Pancreas (tissue), 10 donors: Measurements from ENCODE around the gene CD300A. TPM values are rescaled to one million over a fixed set of nuclear protein-coding genes. Genes with fewer than 3 reads are reported as not detected.
"Not testable (repeated sequence)": the region's sequence is repeated elsewhere in the genome, so short reads cannot be mapped to it uniquely, and the experiment has no call there.

Experiments
- ATAC-seq, 4 donors: fragments of 200-7000 bp; cut with Tn5 transposase; one replicate each; pipeline versions ENCODE4 v1.8.0 to v1.9.1; 2020; ENCODE audit warnings: mild to moderate bottlenecking in 4 of 4, moderate library complexity in 4 of 4
- DNase-seq, 6 donors: peaks; one replicate each; pipeline ENCODE4 v3.0.0-alpha.2; 2020
- FAIRE-seq: peaks from 2 replicates; lab custom pipeline; 2012; peaks lifted over from hg19 to GRCh38; lab: Jason Lieb, UNC
- H3K27ac ChIP-seq, 4 donors: fragments of 200-600 bp; sonication (generic); 1 replicate in 3 of 4; 2 replicates in 1 of 4; pipeline versions ENCODE4 v1.5.0 to v1.8.0; 2020
- H3K27me3 ChIP-seq, 4 donors: fragments of 200-600 bp; one replicate each; pipeline ENCODE4 v1.8.0; 2021
- H3K36me3 ChIP-seq, 3 donors: fragments of 200-600 bp; sonication (generic) in 1 of 3; one replicate each; pipeline versions ENCODE4 v1.5.0 to v1.8.0; 2020 to 2021
- H3K4me1 ChIP-seq, 3 donors: fragments of 200-600 bp; one replicate each; pipeline ENCODE4 v1.8.0; 2021
- H3K4me3 ChIP-seq, 4 donors: fragments of 200-600 bp; sonication (generic) in 2 of 4; one replicate each; pipeline versions ENCODE4 v1.5.0 to v1.8.0; 2020 to 2021
- H3K9me3 ChIP-seq, 4 donors: fragments of 200-600 bp; one replicate each; pipeline ENCODE4 v1.8.0; 2021
- CTCF ChIP-seq, 4 donors: fragments of 200-600 bp; sonication (generic) in 3 of 4; IDR thresholded peaks; one replicate each; pipeline versions ENCODE4 v1.5.0 to v1.8.0; 2021; ENCODE audit warnings: antibody characterized with exemption in 4 of 4
- WGBS, 2 donors: extraction: QIAGEN DNeasy Blood & Tissue Kit; methylation state at CpG; one replicate each; pipeline ENCODE4 v1.1.7; 2013; 5-methylcytosine and 5-hydroxymethylcytosine counted together
- intact Hi-C, 3 donors: fragments of 100-400 bp; cut with DNase I; formaldehyde crosslinking; loops; one replicate each; pipeline versions ENCODE4 v1.11.1 to v1.14.2; 2022
- polyA plus RNA-seq, 2 donors: library from polyadenylated mRNA; stranded (reverse); fragments of 200-250 nt; gene quantifications; one replicate each; pipeline ENCODE4 v1.2.3, GENCODE V29; 2013
- total RNA-seq, 6 donors: library from RNA; stranded (reverse); fragmentation: NEBNext Ultra II Directional in 4 of 6; extraction: Animal tissue kit (Norgen Biotek cat#: 25700) in 4 of 6; gene quantifications; one replicate each; pipeline versions ENCODE4 v1.2.1 to v1.2.4, GENCODE V29; 2021 to 2023
- donor health status: healthy with polysubstance abuse.
- donor health status: DM: no; HTN: no; CAD: no; lungs with moderate emphysema.
- donor health status: DM: no; HTN: no; CAD: no.
- donor health status: control.
- donor health status: control.
- donor health status: Bipolar disorder and iron deficiency.
- donor health status: DM: yes; HTN: yes; CAD: no.
- donor health status: DM: no; HTN: no; CAD: no.
- donor health status: DM: no; HTN: no; CAD: no.
- donor health status: DM: yes; HTN: yes; CAD: no.

Gene CD300A
- total and polyA plus RNA-seq, 8 donors, result 0.37 to 5.1 (median 1.2) TPM

GRCh38 chr17:74516561-74517328 lies 50.3 kb downstream of the CD300A start:
- no peak for ATAC-seq
- Histone ChIP-seq H3K27me3 (no peaks in the 10 kb centered on the region), H3K36me3 (no peaks in the 10 kb centered on the region), H3K4me1 (no peaks in the 10 kb centered on the region), H3K27ac (no peak overlapping the region), H3K4me3 (no peak overlapping the region), H3K9me3 (no peaks in the 10 kb centered on the region)
- no peak for FAIRE-seq
- no peak for TF ChIP-seq CTCF (IDR thresholded peaks at IDR 0.05)
- intact Hi-C loops, result no loop called here
- DNase-seq, result no peak
- 68 to 82% methylated on average over 3 of the region's 3 CpGs for WGBS, 2 donors

GRCh38 chr17:74518413-74518981 lies 52.1 kb downstream of the CD300A start:
- intact Hi-C loops, H3K4me1 ChIP-seq, H3K27me3 ChIP-seq, ATAC-seq, H3K27ac ChIP-seq, DNase-seq, H3K36me3 ChIP-seq, H3K4me3 ChIP-seq, H3K9me3 ChIP-seq, FAIRE-seq: not testable (repeated sequence)
- 63 to 70% methylated on average over 6 of the region's 6 CpGs for WGBS, 2 donors

- H3K9me3 ChIP-seq, result no peaks in the 10 kb centered on the region
- DNase-seq (no peak), ATAC-seq (peak in 2 of 4 donors; percentile 67 to 75), FAIRE-seq (no peak)
- no peaks in the 10 kb centered on the region for H3K36me3 ChIP-seq
- no peak overlapping the region for H3K4me3 ChIP-seq
- 69 to 79% methylated on average over 3 of the region's 3 CpGs for WGBS, 2 donors
- no peaks in the 10 kb centered on the region for H3K4me1 ChIP-seq
- H3K27me3 ChIP-seq, result no peaks in the 10 kb centered on the region
- no peak for TF ChIP-seq CTCF (IDR thresholded peaks at IDR 0.05)
- intact Hi-C loops, result no loop called here
- H3K27ac ChIP-seq, result peak overlapping the region in 2 of 4 donors; percentile 50 to 63
Measured at GRCh38 chr17:74520016-74520434, 53.6 kb downstream of the CD300A start.

- Histone ChIP-seq H3K36me3 (no peaks in the 10 kb centered on the region), H3K27ac (peak overlapping the region in 2 of 4 donors; percentile 50 to 63), H3K27me3 (no peaks in the 10 kb centered on the region), H3K4me3 (no peak overlapping the region), H3K4me1 (no peaks in the 10 kb centered on the region), H3K9me3 (no peaks in the 10 kb centered on the region)
- 71 to 77% methylated on average over 21 of the region's 21 CpGs for WGBS, 2 donors
- intact Hi-C loops, result no loop called here
- TF ChIP-seq CTCF (IDR thresholded peaks at IDR 0.05), result no peak
- FAIRE-seq (no peak), ATAC-seq (peak in 2 of 4 donors; percentile 69 to 70), DNase-seq (no peak)
Measured at GRCh38 chr17:74520790-74521480, 54.5 kb downstream of the CD300A start.

- no peak for DNase-seq
- no peaks in the 10 kb centered on the region for H3K4me1 ChIP-seq
- no peak for TF ChIP-seq CTCF (IDR thresholded peaks at IDR 0.05)
- peak overlapping the region in 2 of 4 donors; percentile 50 to 63 for H3K27ac ChIP-seq
- no peak for FAIRE-seq
- intact Hi-C loops, result no loop called here
- 65 to 80% methylated on average over 9 of the region's 9 CpGs for WGBS, 2 donors
- H3K9me3 ChIP-seq, result no peaks in the 10 kb centered on the region
- no peaks in the 10 kb centered on the region for H3K36me3 ChIP-seq
- no peaks in the 10 kb centered on the region for H3K27me3 ChIP-seq
- peak in 2 of 4 donors; percentile 30 to 52 for ATAC-seq
- H3K4me3 ChIP-seq, result no peak overlapping the region
Measured at GRCh38 chr17:74521701-74522201, 55.3 kb downstream of the CD300A start.
